COR-L47 (cell line): ENCODE data around the gene ZDHHC5.

Source experiments
- DNase-seq: peaks from one replicate; lab custom pipeline; 2025; lab: John Stamatoyannopoulos, UW

ZDHHC5 gene, protein sequence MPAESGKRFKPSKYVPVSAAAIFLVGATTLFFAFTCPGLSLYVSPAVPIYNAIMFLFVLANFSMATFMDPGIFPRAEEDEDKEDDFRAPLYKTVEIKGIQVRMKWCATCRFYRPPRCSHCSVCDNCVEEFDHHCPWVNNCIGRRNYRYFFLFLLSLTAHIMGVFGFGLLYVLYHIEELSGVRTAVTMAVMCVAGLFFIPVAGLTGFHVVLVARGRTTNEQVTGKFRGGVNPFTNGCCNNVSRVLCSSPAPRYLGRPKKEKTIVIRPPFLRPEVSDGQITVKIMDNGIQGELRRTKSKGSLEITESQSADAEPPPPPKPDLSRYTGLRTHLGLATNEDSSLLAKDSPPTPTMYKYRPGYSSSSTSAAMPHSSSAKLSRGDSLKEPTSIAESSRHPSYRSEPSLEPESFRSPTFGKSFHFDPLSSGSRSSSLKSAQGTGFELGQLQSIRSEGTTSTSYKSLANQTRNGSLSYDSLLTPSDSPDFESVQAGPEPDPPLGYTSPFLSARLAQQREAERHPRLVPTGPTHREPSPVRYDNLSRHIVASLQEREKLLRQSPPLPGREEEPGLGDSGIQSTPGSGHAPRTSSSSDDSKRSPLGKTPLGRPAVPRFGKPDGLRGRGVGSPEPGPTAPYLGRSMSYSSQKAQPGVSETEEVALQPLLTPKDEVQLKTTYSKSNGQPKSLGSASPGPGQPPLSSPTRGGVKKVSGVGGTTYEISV

DNA sequence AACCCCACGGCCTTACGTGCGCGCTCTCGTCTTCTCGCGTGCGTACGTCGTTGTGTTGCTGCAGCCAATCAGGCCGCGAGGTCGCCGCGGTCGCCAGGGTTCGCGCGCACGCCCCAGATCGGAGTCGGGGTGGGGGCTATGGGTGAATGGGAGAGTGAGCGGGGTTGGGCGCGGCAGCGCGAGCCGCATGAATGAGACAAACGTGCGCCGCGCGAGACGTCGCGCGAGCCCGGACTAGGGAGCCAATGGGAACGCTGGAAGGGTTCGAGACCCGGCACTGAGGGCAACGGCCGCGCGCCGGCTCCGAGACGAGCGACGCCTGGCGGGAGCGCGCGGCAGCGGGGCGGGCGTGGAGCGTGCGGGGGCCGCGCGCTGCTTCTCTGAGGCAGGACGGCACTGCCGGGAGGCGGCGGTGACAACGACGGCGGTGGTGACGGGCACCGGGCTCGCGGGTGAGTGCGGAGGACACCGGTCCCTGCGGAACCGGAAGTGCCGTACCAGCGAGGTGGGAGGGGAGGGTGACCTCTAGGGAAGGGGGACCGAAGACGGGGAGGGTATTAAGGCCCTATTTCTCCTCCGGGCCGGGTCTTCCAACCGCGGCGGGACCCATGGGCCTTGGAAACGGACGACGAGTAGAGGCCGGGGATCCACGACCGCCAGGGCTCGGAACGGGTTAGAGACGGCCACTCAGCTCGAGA lies at the start of gene ZDHHC5:
ZDHHC5 (plus strand) TSS at position 379 of the 698 bp plus-strand sequence. CDS start 4,977 bp downstream, outside the sequence.
- DNase-seq, result peak; percentile 97

DNA sequence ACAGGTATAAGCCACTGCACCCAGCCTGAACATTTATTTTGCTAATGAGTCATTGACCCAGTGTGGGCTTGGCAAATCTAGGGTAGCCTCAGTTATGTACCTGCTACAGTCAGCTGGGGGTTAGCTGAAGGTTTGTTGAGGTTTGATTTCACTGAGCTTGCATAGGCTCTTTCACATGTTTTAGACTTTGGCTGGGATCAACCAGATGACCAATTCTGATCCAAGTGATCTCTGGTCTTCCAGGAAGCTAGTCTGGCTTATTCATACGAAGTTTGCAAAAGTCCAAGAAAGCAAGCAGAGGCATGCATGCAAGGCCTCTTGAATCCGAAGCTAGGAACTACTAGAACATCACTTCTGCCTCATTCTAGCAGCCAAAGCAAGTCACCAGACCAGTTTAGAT lies 49.5 kb upstream of the ZDHHC5 start:
- no peak for DNase-seq

DNA sequence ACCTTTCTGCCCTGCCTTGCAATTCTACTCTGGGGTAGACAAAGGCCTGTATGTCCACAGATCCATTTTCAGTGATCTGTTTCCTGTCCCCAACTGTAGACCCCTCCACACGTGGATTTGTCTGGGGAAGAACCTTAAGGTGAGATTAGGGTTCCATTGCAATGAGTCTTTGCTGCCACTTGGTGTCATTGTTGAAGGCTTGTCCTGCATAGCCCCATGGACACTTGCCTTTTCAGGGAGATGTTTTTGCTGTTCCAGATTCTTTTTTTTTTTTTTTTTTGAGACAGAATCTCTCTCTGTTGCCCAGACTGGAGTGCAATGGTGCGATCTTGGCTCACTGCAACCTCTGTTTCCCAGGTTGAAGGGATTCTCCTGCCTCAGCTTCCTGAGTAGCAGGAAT lies 48.6 kb upstream of the ZDHHC5 start:
- DNase-seq, result no peak

DNA sequence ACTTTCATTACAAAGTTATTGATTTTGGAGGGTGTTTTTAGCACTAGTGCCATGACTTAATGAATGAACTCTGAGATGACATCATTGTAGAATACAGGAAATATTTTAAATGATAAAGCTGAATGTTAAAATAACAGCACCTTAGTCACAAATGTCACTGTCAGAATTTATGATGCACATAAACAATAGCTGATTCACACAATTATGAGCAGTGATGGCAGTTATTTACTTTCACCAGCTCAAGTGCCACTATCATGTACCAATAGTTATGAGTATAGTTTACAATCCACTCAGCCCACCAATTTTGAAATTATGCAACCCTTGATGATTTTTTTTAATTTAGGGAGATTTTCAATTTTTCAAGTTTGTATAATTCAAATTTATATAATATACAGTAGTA lies 47.4 kb upstream of the ZDHHC5 start:
- DNase-seq, result no peak

DNA sequence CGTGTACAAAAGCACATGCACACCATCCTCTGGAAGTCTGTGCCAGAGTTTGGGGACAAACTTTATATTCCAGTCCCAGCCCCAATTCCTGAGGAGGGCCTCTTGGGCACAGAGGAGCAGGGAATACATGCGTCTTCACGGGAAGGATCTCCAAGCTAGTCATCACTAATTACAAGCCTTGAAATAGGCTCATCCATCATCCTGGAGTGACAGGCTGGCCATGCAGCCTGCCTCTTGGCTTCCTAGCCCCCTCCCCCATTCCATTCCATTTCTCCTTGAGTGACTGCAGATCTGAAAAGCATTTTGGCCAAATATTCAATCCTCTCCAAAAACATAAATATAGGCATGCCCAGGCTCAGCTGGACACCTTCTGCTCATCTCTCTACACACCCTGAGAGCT lies 45.7 kb upstream of the ZDHHC5 start:
- no peak for DNase-seq

DNA sequence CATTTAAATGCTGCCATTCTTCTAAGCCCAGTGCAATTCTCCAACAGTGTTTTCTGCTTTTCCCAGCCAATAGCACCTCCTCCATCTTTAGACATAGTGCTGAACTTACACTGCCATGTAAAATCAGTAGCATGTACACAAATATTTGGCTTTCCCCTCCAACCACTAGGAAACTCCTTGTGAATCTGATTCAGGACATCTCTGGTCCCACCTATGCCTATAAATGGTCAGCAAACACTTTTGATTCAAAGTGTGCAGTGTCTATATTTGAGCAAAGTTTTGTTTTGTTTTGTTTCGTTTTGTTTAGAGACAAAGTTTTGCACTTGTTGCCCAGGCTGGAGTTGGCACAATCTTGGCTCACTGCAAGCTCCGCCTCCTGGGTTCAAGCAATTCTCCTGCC lies 43.0 kb upstream of the ZDHHC5 start:
- DNase-seq, result no peak

DNA sequence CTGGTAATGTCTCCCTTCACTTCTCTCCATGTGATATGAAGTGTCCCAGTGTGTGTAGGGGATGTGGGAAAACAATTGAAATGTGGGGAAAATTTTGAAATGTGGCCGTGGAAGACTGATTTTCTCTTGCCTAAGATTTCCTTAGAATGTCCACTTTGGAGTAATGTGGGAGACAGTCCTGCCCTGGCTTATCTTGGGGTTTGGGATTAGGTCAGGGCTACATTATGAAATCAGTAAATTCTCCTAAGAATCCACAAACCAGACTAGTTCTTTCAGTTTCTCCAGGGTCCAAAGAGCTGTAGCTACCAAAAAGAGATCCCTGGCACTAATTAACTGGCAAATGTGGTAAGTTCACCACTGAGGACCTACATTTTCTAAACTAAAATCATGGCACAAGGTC lies 41.0 kb upstream of the ZDHHC5 start:
- no peak for DNase-seq

DNA sequence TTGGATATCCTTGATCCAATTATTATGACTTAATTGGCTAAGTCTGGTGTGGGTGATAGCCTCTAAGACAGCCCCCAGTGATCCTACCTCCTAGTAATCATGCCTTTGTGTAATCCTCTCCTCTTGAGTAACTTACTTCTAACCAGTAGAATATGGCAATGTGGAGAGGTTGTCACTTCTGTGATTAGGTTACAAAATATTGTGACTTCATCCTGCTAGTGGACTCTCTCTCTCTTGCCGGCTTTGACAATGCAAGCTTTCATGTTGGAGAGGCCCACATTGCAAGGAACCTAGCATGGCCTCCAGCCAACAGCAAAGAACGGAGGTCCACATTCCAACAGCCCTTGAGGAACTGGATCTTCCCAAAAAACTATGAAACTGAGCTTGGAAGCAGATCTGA lies 37.7 kb upstream of the ZDHHC5 start:
- no peak for DNase-seq

DNA sequence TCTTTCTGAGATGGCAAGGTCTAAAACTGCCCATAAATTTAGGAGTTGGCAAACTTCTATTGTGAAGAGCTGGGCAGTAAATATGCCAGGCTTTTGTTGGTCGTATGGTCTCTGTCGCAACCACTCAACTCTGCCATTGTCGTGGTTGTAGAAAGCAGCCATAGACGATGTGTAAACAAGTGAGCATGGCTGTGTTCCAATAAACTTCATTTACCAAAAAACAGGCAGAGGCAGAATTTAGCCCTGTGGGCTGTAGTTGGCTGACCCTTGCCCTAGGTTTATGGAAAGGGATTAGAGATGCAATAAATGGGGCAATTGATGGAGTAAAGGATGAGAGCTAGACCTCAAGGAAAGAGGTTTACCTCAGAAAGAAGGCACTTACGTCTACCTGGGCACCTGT lies 35.8 kb upstream of the ZDHHC5 start:
- no peak for DNase-seq

DNA sequence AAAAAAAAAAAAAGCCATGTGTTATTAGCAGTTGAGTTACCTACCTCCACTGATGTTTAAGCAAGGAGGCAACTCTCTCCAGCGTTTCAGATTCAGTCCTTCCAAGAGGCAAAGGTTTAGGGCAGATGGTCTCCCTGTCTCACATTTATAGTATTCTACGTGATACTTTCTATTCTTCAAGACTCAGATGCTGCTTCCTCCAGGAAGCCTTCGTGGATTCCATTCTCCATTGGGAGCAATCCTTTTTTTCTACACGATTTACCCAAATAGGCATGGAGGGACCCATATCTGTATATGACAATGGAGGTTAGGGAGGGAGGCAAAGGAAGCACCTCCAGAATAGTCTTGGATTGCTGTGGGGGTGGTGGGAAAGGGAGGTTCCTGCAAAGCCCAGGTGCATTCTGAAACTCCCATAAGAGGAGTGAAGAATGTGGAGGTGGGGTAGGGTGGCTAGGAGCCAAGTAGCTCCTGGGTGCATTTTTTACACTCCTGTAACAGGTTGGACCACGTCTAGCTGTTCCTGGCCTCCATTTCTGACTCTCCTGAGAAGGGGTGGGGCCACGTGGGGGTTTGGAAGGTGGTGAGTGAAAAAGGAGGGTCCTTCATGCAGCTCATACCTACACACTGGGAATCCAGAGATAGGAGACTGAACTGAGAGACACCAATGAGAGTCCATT lies 34.4 kb upstream of the ZDHHC5 start:
- DNase-seq, result no peak

DNA sequence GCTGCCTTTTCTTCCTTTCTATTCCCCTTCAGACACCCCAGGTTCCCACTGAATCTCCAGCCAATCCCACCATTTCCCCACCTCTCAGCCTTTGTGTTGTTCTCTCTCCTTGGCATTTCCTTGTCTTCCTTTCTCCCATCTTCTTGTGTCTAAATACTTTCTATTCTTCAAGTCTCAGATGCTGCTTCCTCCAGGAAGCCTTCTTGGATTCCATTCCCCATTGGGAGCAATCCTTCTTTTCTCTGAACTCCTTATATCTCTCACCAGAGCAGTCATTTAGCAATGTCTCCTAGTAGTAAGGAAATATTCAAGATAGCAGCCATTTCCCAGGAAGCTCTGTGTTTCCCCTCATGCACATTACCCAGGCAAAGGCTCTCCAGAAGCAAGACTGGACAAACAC lies 33.6 kb upstream of the ZDHHC5 start:
- DNase-seq, result no peak

DNA sequence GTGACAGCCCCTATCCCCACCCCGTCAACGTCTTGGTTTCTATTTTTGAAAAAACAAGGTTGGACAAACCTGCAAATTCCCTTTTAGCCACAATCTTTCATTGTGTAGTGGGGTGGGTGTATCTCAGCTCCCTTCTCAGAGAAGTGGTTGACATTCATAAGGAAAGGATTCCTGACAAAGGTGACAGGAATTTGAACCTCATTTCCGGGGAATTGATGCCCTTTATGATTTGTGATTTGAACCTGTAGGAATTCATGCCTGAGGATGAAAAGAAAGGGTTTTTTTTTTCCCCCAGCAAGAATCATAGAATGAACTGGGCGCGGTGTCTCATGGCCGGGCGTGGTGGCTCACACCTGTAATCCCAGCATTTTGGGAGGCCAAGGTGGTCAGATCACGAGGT lies 32.7 kb upstream of the ZDHHC5 start:
- no peak for DNase-seq

DNA sequence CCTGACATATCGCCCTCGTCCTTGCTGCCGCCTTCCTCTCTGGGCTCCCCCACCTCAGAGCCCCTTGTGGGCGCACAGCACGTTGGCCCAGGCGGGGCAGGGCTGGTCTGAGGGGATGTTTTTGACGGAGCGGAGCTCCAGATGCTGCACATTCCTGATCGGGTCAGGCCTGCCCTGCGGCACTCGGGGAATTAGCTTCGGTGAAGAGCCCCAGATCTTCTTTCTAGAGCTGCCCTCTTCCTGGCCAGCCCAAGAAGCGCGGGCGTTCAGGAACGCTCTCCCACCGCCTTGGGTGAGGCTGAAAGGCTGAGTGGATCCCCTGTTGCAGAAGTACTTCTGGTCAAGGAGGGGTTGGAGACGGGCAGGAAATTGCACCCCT lies 30.3 kb upstream of the ZDHHC5 start:
- no peak for DNase-seq

DNA sequence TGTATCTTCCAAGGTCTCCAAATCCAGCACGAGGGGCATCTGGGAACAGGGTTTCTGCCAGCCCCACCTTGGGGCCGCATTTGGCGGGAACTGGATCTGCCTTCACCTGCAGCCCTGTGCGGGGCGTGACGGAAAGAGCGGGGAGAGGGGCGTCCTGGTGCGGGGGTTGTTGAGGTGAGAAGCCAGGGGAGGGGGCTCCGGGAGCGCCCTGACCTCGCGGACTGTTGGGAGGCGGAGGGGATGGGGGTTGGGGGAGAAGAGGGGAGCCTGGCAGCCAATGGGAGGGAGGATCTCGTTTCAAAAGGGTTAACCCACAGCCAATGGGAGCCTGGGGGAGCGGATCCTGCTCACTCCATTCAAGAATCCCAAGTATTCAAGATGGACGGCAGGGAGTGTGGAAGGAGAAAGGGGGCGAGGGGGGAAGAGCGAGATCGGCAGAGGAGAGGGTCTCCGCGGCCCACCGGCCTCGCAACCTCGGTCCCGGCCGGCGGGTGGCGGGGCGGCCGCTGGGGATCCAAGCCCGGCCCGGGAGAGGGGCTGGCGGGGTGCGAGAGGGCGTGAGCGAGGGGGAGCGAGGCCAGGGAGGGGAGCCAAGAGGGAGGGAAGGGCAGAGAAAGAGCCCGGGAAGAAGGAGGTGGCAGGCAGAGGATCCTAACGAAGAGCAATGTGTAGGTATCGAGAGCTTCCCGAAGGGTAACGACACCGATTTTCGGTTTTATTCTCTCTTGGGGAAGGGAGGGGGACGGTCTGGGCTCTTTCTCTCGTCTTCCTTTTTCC lies 29.7 kb upstream of the ZDHHC5 start:
- DNase-seq, result peak; percentile 46

DNA sequence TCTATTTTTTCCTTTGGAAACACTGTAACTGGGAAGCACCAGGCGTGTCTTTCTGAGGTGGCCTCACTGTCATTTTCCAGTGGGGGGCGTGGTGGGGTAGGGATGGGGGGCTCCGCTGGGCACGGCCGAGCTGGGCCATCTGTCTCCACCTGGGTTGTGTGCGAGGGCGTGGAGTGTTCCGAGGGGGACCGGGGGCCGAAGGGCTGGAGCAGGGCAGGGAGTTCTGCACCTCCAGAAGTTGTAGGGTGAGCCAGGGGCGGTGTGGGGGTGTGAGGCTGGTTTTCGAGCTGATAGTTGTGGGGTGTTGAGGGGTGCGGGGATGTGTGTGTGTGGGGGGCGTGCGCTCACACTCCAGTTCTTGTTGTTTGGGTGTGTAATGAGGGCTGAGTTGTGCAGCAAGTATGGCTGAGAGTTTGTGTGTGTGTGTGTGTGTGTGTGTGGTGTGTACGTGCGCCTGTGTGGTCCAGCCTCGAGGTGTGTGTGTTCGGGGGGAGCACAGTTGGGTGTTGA lies 29.0 kb upstream of the ZDHHC5 start:
- DNase-seq, result no peak

DNA sequence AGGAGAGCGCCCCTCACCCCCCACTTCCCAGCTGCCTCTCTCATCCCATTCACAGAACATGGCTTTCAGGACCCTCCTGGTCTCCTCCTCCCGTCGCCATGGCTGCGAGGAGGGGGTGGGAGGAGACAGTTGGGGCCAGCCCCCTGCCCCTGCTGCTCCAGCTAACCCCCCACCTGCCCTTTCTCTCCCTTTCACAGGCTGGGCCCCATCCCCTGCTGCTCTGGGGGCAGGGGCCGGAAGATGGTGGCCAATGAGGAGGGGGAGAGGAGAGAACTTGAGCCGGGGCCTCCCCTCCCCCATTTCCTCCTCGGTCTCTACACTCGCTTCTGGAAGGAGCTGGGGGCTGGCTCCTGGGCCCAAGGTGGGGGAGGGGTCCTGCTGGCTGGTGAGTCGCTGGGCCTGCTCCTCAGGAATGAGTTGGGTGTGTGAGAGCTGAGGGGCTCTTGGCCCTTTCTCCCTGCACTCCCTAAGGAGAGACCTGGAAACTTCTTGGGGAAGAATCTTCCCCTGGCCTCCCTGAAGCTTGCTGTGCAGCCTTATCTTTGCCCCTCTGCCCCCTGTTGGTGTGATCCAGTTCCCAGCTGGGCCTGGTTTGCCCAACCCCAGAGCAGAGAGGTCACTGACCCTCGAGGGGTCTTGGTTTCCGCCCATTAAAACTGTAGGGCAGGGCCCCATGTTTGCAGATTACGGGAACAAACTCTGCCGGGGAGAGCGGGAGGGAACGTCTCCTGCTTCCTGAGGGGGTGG lies 28.4 kb upstream of the ZDHHC5 start:
- DNase-seq, result no peak

DNA sequence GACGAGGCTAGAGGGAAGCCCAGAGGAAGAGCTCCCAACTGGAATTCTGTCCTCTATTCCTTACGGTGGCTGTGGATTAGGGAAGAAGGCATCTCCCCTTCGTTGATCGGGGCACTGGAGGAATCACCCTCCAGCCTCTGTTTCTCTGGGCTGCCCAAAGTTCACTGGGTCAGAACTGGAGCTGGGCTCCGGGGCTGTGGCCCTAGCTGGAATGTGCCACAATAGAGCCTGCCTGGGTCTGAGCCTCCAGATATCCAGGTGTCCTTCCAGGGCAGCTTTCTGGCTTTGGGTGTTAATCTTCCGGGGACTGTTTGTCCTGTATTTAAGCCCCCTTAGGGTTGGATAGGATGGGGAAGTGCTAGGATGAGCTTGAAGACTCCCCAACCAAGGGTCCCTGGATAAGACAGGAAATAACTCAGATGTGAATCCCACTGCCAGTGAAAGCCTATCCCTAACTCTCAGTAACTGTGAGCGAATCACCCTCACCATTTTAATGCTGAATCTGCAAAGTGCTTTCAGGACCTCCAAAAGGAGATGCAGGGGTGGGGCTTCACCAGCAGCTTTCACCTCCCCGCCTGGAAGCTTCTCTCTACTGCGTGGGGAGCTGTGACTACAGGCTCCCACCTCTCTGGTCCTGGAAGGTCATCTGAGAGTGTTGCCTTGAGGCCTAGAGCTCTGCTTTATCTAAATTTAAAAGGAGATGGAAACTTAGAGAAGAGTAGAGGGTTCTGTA lies 27.7 kb upstream of the ZDHHC5 start:
- DNase-seq, result no peak

DNA sequence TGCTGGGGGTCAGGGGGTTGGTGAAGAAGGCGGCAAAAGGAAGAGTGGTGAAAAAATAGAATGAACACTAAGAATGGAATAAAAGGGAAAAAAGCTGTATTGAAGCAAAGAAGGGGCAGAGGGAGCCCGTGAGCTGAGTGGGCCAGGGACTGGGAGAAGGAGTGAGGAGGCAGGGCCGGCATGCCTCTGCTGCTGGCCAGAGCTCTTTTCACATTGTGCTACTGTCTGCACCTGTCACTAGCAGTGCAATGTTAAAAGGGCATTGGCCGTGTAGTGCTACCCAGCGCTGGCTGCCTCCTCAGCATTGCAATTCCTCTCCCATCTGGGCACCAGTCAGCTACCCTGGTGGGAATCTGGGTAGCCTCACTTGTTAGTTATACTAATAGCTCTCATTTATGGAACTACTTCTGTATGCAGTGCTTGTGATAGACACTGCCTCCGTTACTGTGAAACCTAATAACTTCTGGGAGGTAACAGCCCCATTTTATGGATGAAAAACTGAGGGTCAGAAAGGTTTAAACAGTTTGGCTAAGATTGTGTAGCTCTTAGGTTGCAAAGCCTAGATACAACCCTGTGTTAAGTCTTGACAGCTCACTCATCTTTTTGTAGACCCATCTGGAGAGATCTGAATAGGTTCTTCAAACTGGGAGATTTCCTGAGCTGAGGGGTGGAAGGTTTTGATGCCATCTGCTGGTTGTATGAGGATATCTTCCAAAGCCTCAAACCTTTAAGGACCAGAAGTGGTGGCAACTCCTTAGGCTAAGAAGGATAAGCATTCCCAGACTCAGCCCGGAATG lies 26.7 kb upstream of the ZDHHC5 start:
- no peak for DNase-seq

DNA sequence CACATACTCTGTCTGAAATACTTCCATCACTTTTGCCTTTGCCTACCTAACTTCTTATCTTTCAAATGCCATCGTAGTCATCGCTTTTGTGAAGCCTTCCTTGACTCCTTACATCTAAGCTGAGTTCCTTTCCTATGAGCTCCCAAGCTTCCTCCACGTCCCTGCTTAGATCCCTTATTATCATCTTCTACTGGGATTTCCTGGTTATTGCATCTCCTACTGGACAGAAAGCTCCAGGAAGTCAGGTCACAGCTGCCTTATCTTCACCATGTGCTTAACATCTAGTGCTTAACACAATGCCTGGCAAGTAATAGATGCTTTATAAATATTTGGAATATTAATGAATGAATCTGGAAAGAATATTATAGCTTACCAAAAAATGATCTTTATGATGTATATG lies 24.1 kb upstream of the ZDHHC5 start:
- no peak for DNase-seq
